GM18907 (cell line): Measurements from ENCODE around the gene SLC15A4.

Source experiments
- ATAC-seq: cut with Tn5 transposase; IDR thresholded peaks from one replicate; pipeline ENCODE4 v1.9.1; 2021; ENCODE audit warnings: mild to moderate bottlenecking, moderate library complexity; ENCODE audit not compliant: unreplicated experiment

The SLC15A4 gene

DNA sequence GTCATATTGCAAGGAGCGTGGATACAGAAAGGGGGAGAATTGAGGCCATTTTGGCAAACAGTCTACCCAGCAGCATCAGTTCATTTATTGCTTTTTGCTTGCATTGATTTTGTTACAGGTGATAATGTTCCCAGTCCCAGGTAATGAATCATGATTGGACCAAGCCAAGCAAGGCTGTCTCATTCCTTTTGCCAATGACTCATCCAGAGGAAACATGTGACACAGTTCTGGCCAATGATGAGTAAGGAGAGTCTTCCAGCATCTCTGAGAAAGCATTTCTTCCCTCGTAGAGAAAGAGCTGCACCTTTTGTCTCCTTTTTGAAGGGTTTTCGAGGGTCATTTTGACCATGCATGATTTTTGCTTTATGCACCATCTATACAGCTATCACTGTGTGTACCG, 68.2 kb downstream of the SLC15A4 start:
- ATAC-seq = no peak

DNA sequence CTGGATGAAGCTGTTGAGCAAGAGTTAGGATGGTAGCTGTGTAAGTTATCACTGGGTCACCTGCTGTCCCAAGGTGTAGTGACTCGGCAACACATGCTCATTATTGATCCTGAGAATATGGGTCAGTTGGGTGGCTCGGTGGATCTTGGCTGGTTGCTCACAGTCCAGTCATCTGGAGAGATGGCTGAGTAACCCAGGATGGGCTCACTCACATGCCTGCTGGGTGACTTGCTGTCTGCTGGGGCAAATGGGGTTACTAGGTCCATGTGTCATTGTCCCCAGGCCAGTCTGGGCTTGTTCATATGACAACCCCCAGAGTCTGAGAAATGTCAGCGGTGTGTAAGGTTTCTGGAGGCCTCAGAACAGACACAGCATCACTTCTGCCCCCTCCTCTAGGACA, 69.5 kb downstream of the SLC15A4 start:
- ATAC-seq = no peak

DNA sequence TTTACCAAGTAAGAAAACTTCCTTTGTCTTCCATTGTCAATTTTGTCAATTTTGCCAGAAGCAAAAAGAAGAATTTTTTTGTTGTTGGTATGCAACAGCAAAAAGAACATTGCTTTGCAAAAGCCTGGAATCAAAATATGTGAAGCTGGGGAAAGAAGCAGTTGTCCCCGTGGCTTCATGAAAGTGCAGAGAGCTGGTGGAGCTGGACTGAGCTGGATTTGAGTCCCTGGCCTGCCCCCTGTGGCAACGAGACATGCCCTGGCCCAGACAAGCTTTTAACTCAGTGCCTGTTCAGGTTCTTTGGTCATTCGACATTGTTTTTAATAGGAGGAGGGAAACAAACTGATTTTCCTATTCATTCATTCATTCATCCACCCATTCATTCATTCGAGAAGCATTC, 70.3 kb downstream of the SLC15A4 start:
- ATAC-seq = no peak

DNA sequence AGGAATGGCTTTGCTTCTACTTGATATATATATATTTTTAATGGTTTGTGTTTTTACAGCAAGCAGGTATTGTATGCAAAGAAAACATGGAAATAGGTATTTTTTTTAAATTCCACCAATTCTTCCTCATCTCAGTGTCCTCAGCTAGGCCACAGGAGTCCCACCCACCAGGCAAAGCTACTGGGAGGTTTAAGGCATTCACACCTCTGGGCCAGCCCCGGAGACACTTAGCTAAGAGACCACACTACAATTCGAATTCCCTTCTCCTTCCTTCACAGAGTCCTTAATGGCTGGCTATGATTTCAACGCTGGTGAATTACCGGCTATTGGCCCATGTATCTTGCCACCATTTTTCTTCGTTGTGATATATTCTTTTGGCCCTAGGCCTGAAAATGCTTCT, 71.4 kb downstream of the SLC15A4 start:
- no peak for ATAC-seq

DNA sequence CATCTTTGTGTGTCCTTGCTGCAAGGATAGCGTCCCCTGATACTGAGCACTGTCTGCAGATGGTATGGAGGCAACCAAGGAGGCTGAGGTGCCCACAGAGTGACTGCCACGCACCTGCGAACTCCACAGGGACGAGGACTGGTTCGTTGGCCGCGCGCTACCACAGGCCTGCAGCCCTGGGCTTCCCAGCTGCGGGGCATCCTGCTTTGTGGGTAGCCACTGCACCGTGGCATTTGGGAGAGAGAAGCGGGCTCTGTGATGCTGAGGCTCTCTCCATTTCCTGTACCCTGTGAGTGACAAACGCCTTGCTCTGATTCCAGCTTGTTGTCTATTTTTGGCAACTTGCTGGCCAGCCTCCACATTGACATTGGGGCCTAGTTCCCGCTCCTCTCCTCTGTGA, 76.3 kb downstream of the SLC15A4 start:
- no peak for ATAC-seq

DNA sequence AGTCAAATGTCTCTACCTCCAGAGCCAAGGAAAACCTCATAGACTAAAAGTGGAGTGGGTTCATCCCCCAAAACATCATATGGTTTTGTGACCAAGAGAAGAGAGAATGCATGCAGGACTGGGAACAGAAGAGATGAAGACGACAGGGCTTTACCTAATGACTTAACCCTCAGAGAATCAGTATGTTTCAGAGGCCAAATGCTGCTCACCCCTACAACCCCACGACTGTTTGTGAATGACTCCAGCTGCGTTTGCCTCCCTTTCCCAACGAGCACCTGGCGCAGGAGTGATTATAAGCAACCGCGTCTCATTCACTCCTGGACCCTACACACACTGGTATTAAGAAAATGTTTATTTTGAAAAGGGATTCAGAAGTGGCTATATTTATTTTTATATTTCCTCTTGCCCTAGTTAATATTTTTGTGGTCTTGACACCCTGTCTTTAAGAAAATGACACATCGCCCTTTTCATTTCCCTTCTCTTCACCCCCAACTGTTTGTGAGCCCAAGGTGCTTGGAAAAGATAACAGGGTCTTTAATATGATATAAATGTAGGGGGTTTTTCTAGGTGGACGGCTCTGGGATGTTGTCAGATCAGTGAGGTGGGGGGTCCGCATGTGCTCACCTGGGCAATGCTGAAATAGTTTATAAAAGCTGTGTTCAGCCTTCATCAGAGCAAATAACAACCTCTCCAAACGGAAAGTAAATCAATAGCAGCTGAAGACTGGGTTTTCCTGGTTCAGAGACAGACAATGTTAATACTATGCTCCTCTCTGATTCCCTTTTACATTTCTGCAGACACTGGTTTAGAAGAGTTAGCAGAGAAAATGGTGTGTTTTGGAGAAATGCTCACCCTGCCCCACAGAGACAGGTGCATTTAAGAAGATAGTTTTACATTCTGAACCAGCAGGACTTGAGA, 77.7 kb downstream of the SLC15A4 start:
- no peak for ATAC-seq

DNA sequence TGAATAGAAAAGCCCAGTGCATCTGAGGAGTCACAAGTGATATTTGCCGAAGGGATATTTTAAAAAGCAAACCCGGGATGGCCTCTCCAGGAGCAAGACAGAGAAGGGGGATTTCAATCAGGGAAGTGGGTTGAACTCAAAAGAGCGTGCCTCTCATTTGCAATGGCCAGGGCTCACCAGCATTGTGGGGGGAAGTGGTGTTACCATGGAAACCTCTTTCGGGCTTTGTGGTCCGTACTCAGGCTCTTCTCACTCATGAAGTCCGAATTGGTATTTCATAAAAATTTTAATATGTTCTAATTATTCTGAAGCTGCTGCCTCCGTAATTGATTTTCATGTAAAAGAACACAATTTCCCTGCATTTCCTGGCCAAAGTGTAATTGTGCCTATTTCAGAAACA, 79.8 kb downstream of the SLC15A4 start:
- ATAC-seq = no peak
